Right ventricle myocardium inferior (tissue), 1 donor: Measurements from ENCODE around the gene GRK6. TPM values are rescaled to one million over a fixed set of nuclear protein-coding genes. Genes with fewer than 3 reads are reported as not detected.

Experiments
- ATAC-seq: fragments of 200-7000 bp; cut with Tn5 transposase; one replicate; pipeline ENCODE4 v1.9.1; 2020; ENCODE audit warnings: mild to moderate bottlenecking, moderate library complexity
- DNase-seq: peaks from one replicate; pipeline ENCODE4 v3.0.0; 2021; ENCODE audit errors: missing footprints
- intact Hi-C: fragments of 100-400 bp; cut with DNase I; formaldehyde crosslinking; loops from one replicate; pipeline ENCODE4 v1.11.0; 2022
- total RNA-seq: library from RNA; stranded (reverse); fragmentation: NEBNext Ultra II Directional; extraction: Animal tissue kit (Norgen Biotek cat#: 25700); gene quantifications from one replicate; pipeline ENCODE4 v1.2.1, GENCODE V29; 2021
- donor health status: DM: no; HTN: yes; CAD: no; lungs with severe emphysema.

The GRK6 gene
- total RNA-seq, 1 donor from 2014 or later = 18.1 TPM

DNA sequence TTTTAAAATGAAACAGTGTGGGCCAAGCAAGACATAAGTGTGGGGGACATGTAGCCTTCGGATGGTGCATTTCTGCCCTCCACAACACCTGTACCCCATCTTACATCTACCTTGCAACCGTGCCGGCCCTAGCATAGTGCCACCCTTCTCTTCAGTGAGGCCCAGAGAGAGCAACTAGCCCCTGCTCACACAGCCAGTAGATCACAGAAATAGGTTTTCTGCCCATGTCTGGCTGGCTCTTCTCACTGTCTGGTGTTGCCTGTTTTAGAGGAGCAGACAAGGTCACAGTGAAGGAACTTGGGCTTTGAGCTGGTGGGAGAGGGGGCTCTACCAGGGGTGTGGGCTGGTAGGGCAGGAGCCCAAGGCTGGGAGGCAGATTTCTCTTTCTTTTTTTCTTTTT is 59.8 kb downstream of the GRK6 start:
- intact Hi-C loops = no loop called here
- ATAC-seq = no peak
- no peak for DNase-seq

DNA sequence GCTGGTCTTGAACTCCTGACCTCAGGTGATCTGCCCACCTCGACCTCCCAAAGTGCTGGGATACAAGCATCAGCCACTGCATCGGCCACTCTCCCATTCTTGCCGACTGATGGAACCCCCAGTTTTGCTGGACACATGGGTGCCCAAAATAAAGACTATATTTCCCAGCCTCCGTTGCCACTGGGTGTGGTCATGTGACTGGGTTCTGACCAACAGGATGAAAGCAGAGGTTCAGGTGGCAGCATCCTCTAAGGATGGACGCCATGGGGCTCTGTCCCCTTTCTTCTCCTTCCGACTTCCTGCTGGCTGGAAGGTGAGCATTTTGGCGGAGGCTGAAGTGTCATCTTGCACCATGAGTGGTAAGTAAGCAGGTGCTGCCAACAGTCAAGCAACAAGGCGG is 60.7 kb downstream of the GRK6 start:
- no peak for DNase-seq
- no peak for ATAC-seq
- intact Hi-C loops = no loop called here

DNA sequence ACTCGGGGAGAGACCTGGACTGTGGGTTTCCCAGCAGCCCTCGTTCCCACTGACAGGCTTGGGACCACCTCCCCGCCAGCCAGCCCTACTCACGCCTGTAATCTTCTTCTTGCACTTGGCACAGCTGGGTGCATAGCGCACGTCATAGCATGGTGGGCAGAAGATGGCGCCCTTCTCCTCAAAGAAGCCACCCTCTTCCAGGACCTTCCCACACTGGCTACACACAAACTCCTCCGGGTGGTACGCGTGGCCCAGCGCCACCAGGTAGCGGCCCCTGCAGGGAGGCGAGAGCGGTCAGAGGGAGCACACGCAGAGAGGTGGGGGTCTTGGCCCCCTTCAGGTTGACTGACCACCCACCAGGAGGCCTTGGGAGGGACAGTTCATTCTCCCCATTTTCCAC is 61.5 kb downstream of the GRK6 start:
- no peak for ATAC-seq

DNA sequence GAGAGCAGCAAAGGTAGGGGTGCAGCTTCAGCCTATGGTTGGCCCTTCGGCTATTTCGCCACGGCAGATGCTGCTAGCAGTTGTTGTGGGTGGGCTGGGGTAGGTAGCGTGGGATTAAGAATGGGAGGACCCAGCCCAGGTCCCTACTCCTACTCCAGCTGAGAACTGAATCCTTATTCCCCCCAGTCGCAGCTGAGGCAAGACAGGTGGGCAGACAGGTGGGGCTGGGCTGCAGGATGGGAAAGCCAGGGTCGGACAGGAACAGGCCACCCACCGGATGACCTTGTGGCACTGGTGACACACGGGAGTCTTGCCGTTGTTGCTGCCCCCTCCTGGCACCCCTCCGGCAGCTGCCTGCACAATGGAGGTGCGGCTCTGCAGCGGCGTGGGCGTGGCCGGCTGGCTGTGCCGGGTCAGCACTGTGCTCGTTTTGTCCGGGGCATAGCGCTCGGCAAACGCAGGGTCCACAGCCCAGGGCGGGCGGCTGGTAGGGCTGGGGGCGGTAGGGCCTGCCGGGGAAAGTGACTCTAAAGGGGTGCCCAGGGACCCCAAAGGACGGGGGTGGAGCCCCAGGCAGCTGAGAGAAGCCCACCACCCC is 62.7 kb downstream of the GRK6 start:
- no peak for DNase-seq
- ATAC-seq = no peak
- intact Hi-C loops = no loop called here

More for the DNA sequence above, 61.5 kb downstream of the GRK6 start:
- intact Hi-C loops = no loop called here
- DNase-seq = no peak

DNA sequence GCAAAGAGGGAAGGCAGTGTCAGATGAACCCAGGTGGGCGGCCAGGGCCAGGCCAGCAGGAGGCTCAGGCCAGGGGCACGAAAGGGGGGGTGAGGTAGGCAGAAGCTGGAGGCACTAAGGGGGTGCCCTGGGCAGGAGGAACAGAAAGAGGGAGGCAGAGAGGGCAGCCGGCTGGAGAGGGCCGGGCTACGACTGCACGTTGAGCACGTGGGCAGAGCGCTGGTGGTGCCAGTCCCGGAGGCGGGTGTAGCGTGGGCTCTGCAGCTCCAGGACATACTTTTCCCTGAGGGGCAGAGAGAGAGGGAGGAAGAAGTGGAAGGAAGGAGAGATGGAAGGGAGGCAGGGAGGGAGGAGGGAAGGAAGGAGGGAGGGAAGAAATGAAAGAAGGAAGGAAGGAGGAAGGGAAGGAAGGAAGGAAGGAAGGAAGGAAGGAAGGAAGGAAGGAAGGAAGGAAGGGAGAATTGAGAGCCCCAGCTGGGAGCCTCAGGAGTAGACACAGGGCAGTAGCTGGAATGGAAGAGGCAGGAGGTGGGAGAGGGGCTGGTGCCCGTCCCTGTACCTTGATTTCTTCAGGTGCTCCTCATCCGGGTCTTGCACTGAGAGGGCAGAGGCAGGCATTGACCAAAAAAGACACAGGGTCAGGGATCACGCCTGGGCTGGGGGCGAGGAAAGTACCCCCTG is 64.0 kb downstream of the GRK6 start:
- DNase-seq (no peak), ATAC-seq (no peak)
- intact Hi-C loops = no loop called here

DNA sequence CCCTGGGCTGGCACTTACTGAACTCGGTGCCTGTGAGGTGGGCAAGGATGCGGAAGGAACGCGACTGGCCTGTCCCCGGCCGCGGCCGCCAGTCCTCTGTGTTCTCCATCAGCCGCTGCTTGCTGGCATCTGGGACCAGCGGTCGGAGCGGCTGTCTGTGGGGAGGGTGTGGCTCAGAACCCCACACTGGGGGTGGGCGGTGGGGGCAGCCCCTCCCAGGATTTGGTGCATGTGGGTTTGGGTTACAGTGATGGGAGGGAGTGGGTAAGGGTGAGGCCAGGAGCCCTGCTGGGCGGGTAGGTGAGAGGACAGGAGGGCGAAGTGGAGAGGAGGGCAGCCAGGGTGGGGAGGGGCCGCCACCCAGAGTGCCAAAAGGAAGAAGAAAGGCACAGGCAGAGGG is 64.5 kb downstream of the GRK6 start:
- DNase-seq (no peak), ATAC-seq (no peak)
- intact Hi-C loops = no loop called here

DNA sequence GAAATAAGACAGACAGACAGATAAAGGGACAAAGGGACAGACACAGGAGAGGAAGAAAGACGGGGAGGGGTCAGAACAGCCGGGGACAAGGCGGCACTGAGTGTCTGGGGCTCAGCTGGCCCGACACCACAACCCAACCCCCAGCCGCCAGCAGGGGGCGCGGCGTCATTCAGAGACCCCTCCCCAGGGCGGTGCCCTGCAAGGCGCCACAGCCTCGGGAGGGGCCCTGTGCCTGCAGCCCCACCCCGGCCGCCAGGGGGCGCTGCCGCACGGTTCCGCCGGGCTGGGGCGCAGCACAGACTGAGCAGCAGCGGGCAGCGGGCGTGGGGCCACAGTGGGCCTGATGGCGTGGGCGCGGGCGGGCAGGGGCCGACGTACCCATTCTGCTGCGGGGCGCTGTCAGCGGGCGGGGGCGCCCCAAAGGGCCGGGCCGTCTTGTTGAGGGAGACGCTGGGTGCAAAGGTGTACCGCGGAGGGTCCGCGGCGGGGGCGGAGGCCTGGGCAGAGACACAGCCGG is 65.0 kb downstream of the GRK6 start:
- intact Hi-C loops = no loop called here
- ATAC-seq = no peak
- no peak for DNase-seq

DNA sequence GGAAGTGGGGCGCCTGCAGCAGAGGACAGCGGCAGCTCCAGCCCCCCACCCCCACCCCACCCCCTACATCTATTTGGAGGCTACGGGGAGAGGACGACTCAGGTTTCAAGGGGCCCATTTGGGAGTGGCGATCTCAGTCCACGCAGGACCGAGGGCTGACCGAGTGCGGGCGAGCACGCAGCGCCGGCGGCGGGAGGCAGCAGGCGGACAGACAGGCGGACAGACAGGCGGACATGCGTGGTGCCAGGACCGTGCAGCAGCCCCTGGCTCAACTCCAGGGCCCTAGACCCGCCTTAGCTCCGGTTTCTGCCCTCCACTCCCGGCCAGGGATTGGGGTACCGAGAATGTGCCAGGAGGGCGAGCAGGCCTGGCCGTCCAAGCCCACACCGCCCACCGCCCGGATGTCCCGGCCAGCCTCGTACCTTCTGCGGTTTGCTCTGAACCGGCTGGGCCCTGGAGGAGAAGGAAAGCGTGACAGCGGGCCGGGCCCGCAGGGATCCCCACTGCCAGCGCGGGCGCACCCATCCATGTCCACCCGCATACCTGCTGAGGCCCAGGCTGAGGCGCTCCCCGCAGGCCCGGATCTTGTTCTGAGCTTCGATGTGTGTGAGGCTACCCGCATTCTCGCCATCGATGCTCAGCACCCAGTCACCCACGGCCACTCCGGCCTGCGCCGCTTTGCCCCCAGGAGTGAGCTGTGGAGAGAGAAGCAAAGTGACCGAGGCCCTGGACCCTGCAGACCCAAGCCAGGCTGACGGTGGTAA is 65.7 kb downstream of the GRK6 start:
- intact Hi-C loops = no loop called here
- DNase-seq (no peak), ATAC-seq (no peak)

Other genes starting within 250 kb of the GRK6 start
- 18.9 TPM for gene RAB24, start 123.0 kb upstream of the GRK6 start, total RNA-seq
- gene PRELID1, start 122.9 kb upstream of the GRK6 start, total RNA-seq = 34.1 TPM
- gene MXD3, start 114.8 kb upstream of the GRK6 start, total RNA-seq = 2.0 TPM
- 72.3 TPM for gene LMAN2, start 75.0 kb upstream of the GRK6 start, total RNA-seq
- 3.9 TPM for gene RGS14, start 68.8 kb upstream of the GRK6 start, total RNA-seq
- gene SLC34A1, start 42.2 kb upstream of the GRK6 start, total RNA-seq = not detected
- gene PFN3, start 26.0 kb upstream of the GRK6 start, total RNA-seq = not detected
- not detected for gene F12, start 17.1 kb upstream of the GRK6 start, total RNA-seq
- 1.4 TPM for gene PRR7, start 20.1 kb downstream of the GRK6 start, total RNA-seq
- 32.2 TPM for gene DBN1, start 47.0 kb downstream of the GRK6 start, total RNA-seq
- 43.1 TPM for gene PDLIM7, start 70.9 kb downstream of the GRK6 start, total RNA-seq
- gene DOK3, start 83.2 kb downstream of the GRK6 start, total RNA-seq = 4.4 TPM
- 30.1 TPM for gene DDX41, start 90.3 kb downstream of the GRK6 start, total RNA-seq
- 29.5 TPM for gene FAM193B, start 127.9 kb downstream of the GRK6 start, total RNA-seq
- 75.3 TPM for gene TMED9, start 165.5 kb downstream of the GRK6 start, total RNA-seq
- 13.2 TPM for gene B4GALT7, start 173.5 kb downstream of the GRK6 start, total RNA-seq